GM12801 (cell line): ENCODE results near the gene CDCA4.

Experiments used
- CTCF ChIP-seq: IDR thresholded peaks from one replicate; pipeline ENCODE4 v1.5.1; 2011; ENCODE audit warnings: control low read depth; ENCODE audit not compliant: insufficient read length; ENCODE audit errors: extremely low read depth

Gene CDCA4

DNA sequence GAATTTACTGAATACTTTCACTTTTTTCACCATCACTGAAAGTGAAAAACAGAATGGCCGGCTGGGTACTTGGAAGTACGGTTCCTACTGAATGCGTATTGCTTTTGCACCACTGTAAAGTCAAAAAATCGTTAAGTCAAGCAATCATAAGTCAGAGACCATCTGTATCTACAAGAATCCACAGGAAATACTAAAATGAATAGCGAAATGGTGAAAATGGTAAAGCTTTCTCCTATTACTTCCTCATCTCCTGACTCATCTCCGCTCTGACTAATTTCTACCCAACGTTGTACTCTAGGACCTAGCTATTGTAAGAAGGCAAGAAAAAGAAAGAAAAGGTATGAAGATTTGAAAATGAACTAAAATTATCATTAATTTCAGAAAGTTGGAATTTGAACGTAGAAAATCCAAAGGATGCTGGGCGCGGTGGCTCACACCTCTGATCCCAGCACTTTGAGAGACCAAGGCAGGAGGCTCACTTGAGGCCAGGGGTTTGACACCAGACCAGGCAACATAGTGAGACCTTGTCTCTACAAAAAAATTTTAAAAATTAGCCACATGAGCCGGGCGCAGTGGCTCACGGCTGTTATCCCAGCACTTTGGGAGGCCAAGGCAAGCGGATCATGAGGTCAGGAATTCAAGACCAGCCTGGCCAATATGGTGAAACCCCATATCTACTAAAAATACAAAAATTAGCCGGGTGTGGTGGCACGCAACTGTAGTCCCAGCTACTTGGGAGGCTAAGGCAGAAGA is 5.3 kb upstream of the CDCA4 start:
- TF ChIP-seq CTCF = no peak

DNA sequence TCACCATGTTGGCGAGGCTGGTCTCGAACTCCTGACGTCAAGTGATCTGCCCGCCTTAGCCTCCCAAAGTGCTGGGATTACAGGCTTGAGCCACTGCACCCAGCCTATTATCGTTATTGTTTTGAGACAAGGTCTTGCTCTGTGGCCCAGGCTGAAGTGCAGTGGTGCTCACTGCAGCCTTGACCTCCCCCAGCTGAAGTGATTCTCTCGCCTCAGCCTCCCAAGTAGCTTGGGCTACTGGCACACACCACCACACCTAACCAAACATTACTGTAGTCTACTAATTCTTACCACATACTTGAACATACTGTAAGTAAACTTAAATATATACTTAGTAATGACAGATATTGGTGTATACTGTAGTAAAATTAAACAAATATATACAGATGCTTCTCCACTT is 4.5 kb upstream of the CDCA4 start:
- no peak for TF ChIP-seq CTCF

GRCh38 chr14:105023791-105024480 is 3.1 kb upstream of the CDCA4 start:
- TF ChIP-seq CTCF = no peak

GRCh38 chr14:105023144-105023543 is 2.3 kb upstream of the CDCA4 start:
- TF ChIP-seq CTCF = no peak

DNA sequence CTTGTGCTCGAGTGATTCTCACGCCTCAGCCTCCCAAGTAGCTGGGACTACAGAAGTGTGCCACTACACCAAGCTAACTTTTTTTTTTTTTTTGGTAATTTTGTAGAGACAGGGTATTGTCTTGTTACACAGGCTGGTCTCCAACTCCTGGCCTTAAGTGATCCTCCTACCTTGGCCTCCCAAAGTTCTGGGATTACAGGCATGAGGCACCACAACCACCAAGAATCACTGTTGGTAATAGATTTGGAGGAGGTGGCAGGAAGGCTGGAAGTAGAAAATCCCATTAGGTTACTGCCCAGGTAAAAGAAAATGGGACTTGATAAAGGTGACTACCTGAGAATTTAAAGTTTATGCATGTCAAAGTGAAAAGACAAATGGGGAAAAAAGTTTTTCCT is 1.4 kb upstream of the CDCA4 start:
- TF ChIP-seq CTCF = no peak

DNA sequence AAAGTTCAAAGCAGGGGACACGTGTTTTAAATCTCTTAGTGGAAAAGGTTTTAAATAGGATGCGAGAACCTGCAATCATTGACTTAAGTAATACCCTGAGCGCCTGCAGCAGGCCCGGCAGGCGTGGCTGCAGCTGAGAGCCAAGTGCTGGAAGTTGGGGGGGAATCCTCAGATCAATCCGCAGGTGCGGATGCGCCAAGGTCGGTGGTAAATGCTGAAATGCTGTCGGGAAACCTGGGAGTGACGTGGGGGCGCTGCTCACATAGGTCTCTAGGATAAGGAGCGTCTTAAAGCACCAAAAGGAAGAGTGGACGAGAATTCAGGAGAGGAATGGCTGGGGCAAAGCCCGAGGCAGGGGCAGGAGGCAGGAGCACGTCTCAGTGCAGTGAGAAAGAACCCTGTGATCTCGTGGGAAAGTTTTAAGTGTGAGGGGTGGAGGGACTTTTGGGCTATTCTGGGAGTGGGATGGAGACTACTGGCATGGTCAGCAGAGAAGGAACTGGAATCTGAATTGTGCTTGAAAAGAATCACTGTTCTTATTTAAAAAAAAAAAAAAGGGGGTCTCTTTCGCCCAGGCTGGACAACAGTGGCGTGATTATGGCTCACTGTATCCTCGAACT is 883 bp upstream of the CDCA4 start:
- no peak for TF ChIP-seq CTCF
